Measurements from ENCODE around the gene IL18RAP. TPM values are rescaled to one million over a fixed set of nuclear protein-coding genes. Genes with fewer than 3 reads are reported as not detected.

IL18RAP gene
- total and polyA plus RNA-seq, 2 experiments from 2014 or later: not detected

GRCh38 chr2:102460467-102460866, 37.5 kb downstream of the IL18RAP start:
- ATAC-seq (no peak), DNase-seq (ENCODE audit: low spot score) (no peak)
- H3K4me3 Mint-ChIP-seq: no peak overlapping the region
- no peak overlapping the region for H3K27ac Mint-ChIP-seq
- Histone ChIP-seq H3K27me3 (ENCODE audit: insufficient read depth) (no peaks in the 10 kb centered on the region), H3K4me1 (ENCODE audit: insufficient read depth) (no peaks in the 10 kb centered on the region), H3K79me2 (replicated peaks; ENCODE audit: insufficient read depth) (no peaks in the 10 kb centered on the region), H2AFZ (no peak overlapping the region), H3K27ac (ENCODE audit: low read depth) (no peak overlapping the region), H3K4me3 (no peak overlapping the region), H3K36me3 (ENCODE audit: insufficient read depth) (no peaks in the 10 kb centered on the region), H3F3A (replicated peaks; ENCODE audit: low read depth) (no peaks in the 10 kb centered on the region), H3K9me2 (ENCODE audit: insufficient read depth) (peaks cover 3% of the 10 kb centered on the region; the same call in 1 of the 2 replicates), H3K4me2 (no peak overlapping the region), H4K20me1 (replicated peaks; ENCODE audit: insufficient read depth) (no peaks in the 10 kb centered on the region)
- no peaks in the 10 kb centered on the region for H3K36me3 Mint-ChIP-seq (ENCODE audit: low read depth)
- no peaks in the 10 kb centered on the region for H3K4me1 Mint-ChIP-seq
- H3K27me3 Mint-ChIP-seq (ENCODE audit: insufficient read depth, low read depth, poor library complexity): no peaks in the 10 kb centered on the region
- no peaks in the 10 kb centered on the region; the same call in none of the 3 replicates for H3K9me3 Mint-ChIP-seq
- TF ChIP-seq CTCF (conservative IDR thresholded peaks at IDR 0.05; ENCODE audit: low read depth in 2 of 2) (no peak), ZNF114 (CRISPR knock-in tag; IDR thresholded peaks at IDR 0.05) (no peak), STAT1 (IDR thresholded peaks at IDR 0.05; ENCODE audit: unreplicated experiment) (no peak), ZNF331 (CRISPR knock-in tag; IDR thresholded peaks at IDR 0.05; ENCODE audit: low read depth) (no peak), POLR2AphosphoS5 (IDR thresholded peaks at IDR 0.05; ENCODE audit: low read depth) (no peak), ZNF462 (CRISPR knock-in tag; IDR thresholded peaks at IDR 0.05) (no peak), NANOG (IDR thresholded peaks at IDR 0.05; ENCODE audit: borderline replicate concordance) (no peak)

All from GM23338 (cell line).